Heart right ventricle (tissue), 16 donors: ENCODE data around the gene TTLL12. TPM values are rescaled to one million over a fixed set of nuclear protein-coding genes. Genes with fewer than 3 reads are reported as not detected.

Experiments
- ATAC-seq, 8 donors: fragments of 200-7000 bp; cut with Tn5 transposase; one replicate each; pipeline ENCODE4 v1.9.1; 2020; ENCODE audit warnings: mild to moderate bottlenecking in 8 of 8, moderate library complexity in 8 of 8, moderate number of reproducible peaks in 1 of 8
- DNase-seq, 2 donors: peaks; one replicate each; pipeline ENCODE4 v3.0.0-alpha.2; 2020
- H3K27ac ChIP-seq, 10 donors: fragments of 200-600 bp; sonication (generic) in 2 of 10; one replicate each; pipeline versions ENCODE4 v1.5.0 to v1.8.0; 2020 to 2022; ENCODE audit warnings: mild to moderate bottlenecking in 3 of 10
- H3K27me3 ChIP-seq, 7 donors: fragments of 200-600 bp; one replicate each; pipeline ENCODE4 v1.8.0; 2021 to 2022; ENCODE audit warnings: mild to moderate bottlenecking in 2 of 7
- H3K36me3 ChIP-seq, 9 donors: fragments of 200-600 bp; sonication (generic) in 1 of 9; one replicate each; pipeline versions ENCODE4 v1.5.0 to v1.8.0; 2020 to 2022; ENCODE audit warnings: mild to moderate bottlenecking in 2 of 9
- H3K4me1 ChIP-seq, 9 donors: fragments of 200-600 bp; sonication (generic) in 1 of 9; one replicate each; pipeline versions ENCODE4 v1.5.0 to v1.8.0; 2020 to 2022; ENCODE audit warnings: mild to moderate bottlenecking in 4 of 9
- H3K4me3 ChIP-seq, 10 donors: fragments of 200-600 bp; sonication (generic) in 2 of 10; one replicate each; pipeline versions ENCODE4 v1.5.0 to v1.8.0; 2020 to 2022; ENCODE audit warnings: mild to moderate bottlenecking in 7 of 10, moderate library complexity in 2 of 10
- H3K9me3 ChIP-seq, 11 donors: fragments of 200-600 bp in 10 of 11; sonication (generic) in 2 of 11; one replicate each; pipeline versions ENCODE4 v1.5.0 to v1.8.0; 2013 to 2022; ENCODE audit warnings: mild to moderate bottlenecking in 2 of 11, control low read depth in 1 of 11, moderate library complexity in 1 of 11
- WGBS, 2 donors: extraction: QIAGEN DNeasy Blood & Tissue Kit; methylation state at CpG; one replicate each; pipeline ENCODE4 v1.1.7; 2013; ENCODE audit warnings: inconsistent platforms in 1 of 2; 5-methylcytosine and 5-hydroxymethylcytosine counted together
- intact Hi-C, 10 donors: fragments of 100-400 bp; cut with DNase I; formaldehyde crosslinking; loops; one replicate each; pipeline versions ENCODE4 v1.11.1 to v1.14.2; 2022
- polyA plus RNA-seq, 2 donors: library from polyadenylated mRNA; stranded (reverse); fragments of 200-250 nt; gene quantifications; one replicate each; pipeline ENCODE4 v1.2.3, GENCODE V29; 2013
- total RNA-seq, 10 donors: library from RNA; stranded (reverse); fragmentation: NEBNext Ultra II Directional in 3 of 10; extraction: Animal tissue kit (Norgen Biotek cat#: 25700) in 3 of 10; gene quantifications; one replicate each; pipeline versions ENCODE4 v1.2.1 to v1.2.4, GENCODE V29; 2021 to 2023
- TF ChIP-seq, protein P1 (sequence below), 9 donors: fragments of 200-600 bp; sonication (generic) in 2 of 9; IDR thresholded peaks; one replicate each; pipeline versions ENCODE4 v1.5.0 to v1.8.0; 2021 to 2022; ENCODE audit warnings: antibody characterized with exemption in 9 of 9, mild to moderate bottlenecking in 5 of 9, moderate library complexity in 1 of 9
- donor health status: Arrhythmogenic right ventricular cardiomyopathy.
- donor health status: ischemic (EF 13 %, LVEDD 7.1; RV severe dilation, severe dysfunction).
- donor health status: healthy with polysubstance abuse.
- donor health status: DM: no; HTN: yes; CAD: no.
- donor health status: DM: no; HTN: no; CAD: no.
- donor health status: ischemic (EF 25% LVEDD 6.9; RV normal size, moderate dysfunction).
- donor health status: ischemic (EF 25% LVEDD 5.7; RV mildly dilated, moderate dysfunction).
- donor health status: healthy.
- donor health status: DM: yes; HTN: yes; CAD: no.
- donor health status: Ischemic cardiomyopathy.
- donor health status: ischemic (EF 35%, LVEDD 5.7; RV mildly dilated, moderate dysfunction).
- donor health status: nonischemic (EF 11% LVEDD 7.7; RV severe dilation, severe dysfunction).
- donor health status: DM: yes; HTN: yes; CAD: no.
- donor health status: PGD.
- donor health status: ischemic (EF 29% LVEDD 5.4; RV normal size, mild dysfunction).
- donor health status: nonischemic (EF 23%, LVEDD 6.1; RV moderate dilation, normal function).

The TTLL12 gene
- total and polyA plus RNA-seq, 12 donors = 8.0 to 18.9 (median 9.6) TPM

DNA sequence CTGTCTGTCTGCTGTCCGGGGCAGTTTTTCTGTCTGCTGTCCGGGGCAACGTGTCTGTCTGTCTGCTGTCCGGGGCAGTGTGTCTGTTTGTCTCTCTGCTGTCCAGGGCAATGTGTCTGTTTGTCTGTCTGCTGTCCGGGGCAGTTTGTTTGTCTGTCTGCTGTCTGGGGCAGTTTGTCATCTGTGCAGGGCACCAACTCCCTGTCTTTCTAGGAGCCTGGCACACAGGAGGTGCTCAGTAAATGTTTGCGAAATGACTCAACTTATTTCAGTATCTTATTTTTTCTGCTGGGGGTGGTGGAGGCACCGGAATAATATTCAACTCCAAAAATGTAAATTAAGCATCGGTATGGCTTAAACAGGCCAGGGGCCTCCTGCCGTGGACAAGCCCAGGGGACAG is 12.0 kb upstream of the TTLL12 start:
- 80 to 90% methylated on average over 9 of the region's 9 CpGs for WGBS, 2 donors
- Histone ChIP-seq H3K4me3 (no peak overlapping the region), H3K9me3 (no peaks in the 10 kb centered on the region), H3K27me3 (peaks cover 0 to 7% (median 0%) of the 10 kb centered on the region in 7 donors), H3K36me3 (no peaks in the 10 kb centered on the region), H3K4me1 (peaks cover 0 to 4% (median 0%) of the 10 kb centered on the region in 9 donors), H3K27ac (no peak overlapping the region)
- ATAC-seq = no peak
- TF ChIP-seq, protein P1, sequence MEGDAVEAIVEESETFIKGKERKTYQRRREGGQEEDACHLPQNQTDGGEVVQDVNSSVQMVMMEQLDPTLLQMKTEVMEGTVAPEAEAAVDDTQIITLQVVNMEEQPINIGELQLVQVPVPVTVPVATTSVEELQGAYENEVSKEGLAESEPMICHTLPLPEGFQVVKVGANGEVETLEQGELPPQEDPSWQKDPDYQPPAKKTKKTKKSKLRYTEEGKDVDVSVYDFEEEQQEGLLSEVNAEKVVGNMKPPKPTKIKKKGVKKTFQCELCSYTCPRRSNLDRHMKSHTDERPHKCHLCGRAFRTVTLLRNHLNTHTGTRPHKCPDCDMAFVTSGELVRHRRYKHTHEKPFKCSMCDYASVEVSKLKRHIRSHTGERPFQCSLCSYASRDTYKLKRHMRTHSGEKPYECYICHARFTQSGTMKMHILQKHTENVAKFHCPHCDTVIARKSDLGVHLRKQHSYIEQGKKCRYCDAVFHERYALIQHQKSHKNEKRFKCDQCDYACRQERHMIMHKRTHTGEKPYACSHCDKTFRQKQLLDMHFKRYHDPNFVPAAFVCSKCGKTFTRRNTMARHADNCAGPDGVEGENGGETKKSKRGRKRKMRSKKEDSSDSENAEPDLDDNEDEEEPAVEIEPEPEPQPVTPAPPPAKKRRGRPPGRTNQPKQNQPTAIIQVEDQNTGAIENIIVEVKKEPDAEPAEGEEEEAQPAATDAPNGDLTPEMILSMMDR (IDR thresholded peaks at IDR 0.05) = no peak
- no peak for DNase-seq
- intact Hi-C loops = no loop called here

- Histone ChIP-seq H3K9me3 (no peaks in the 10 kb centered on the region), H3K27me3 (peaks cover 0 to 7% (median 0%) of the 10 kb centered on the region in 7 donors), H3K4me3 (no peak overlapping the region), H3K4me1 (peaks cover 0 to 4% (median 0%) of the 10 kb centered on the region in 9 donors), H3K27ac (no peak overlapping the region), H3K36me3 (no peaks in the 10 kb centered on the region)
- intact Hi-C loops = no loop called here
- DNase-seq (no peak), ATAC-seq (peak in 1 of 8 donors; percentile 8)
- 64 to 70% methylated on average over 5 of the region's 5 CpGs for WGBS, 2 donors
- TF ChIP-seq, protein P1 (IDR thresholded peaks at IDR 0.05) = no peak
Measured at GRCh38 chr22:43198126-43198525, 11.2 kb upstream of the TTLL12 start.

GRCh38 chr22:43197271-43197941 is 10.5 kb upstream of the TTLL12 start:
- Histone ChIP-seq H3K9me3 (no peaks in the 10 kb centered on the region), H3K27ac (no peak overlapping the region), H3K4me3 (no peak overlapping the region), H3K4me1 (peaks cover 0 to 4% (median 0%) of the 10 kb centered on the region in 9 donors), H3K27me3 (peaks cover 0 to 7% (median 0%) of the 10 kb centered on the region in 7 donors), H3K36me3 (no peaks in the 10 kb centered on the region)
- DNase-seq (no peak), ATAC-seq (peak in 6 of 8 donors; percentile 50 to 78 (median 68))
- intact Hi-C loops = no loop called here
- 52 to 56% methylated on average over 22 of the region's 22 CpGs for WGBS, 2 donors
- TF ChIP-seq, protein P1 (IDR thresholded peaks at IDR 0.05) = no peak

- no peak overlapping the region for H3K4me3 ChIP-seq
- TF ChIP-seq, protein P1 (IDR thresholded peaks at IDR 0.05) = no peak
- no peaks in the 10 kb centered on the region for H3K36me3 ChIP-seq
- intact Hi-C loops = no loop called here
- DNase-seq (no peak), ATAC-seq (no peak)
- H3K9me3 ChIP-seq = no peaks in the 10 kb centered on the region
- H3K4me1 ChIP-seq = peaks cover 0 to 8% (median 3%) of the 10 kb centered on the region in 9 donors
- H3K27ac ChIP-seq = no peak overlapping the region
- H3K27me3 ChIP-seq = peaks cover 0 to 3% (median 0%) of the 10 kb centered on the region in 7 donors
Measured at GRCh38 chr22:43191831-43192230, 4.9 kb upstream of the TTLL12 start.
